RWPE1 (cell line): ENCODE measurements around the gene GRM5.

Experiments
- CTCF ChIA-PET: fragments of 350-600 bp; sonication (Branson Sonifier 250); formaldehyde crosslinking; extraction: SDS; loops from one replicate; lab custom pipeline; 2021; lab: Yijun Ruan, JAX
- POLR2A ChIA-PET: fragments of 400-600 bp; formaldehyde crosslinking; extraction: SDS; loops from one replicate; lab custom pipeline; 2020; ENCODE audit warnings: antibody characterized with exemption; ENCODE audit not compliant: low non-redundant PET; lab: Yijun Ruan, JAX
- DNase-seq: peaks from one replicate; pipeline ENCODE4 v3.0.0; 2012; ENCODE audit warnings: low spot score
- H3K27ac ChIP-seq: fragments of 450-650 bp; 2 replicates; pipeline ENCODE4 v1.5.1; 2017
- CTCF ChIP-seq: fragments of 450-650 bp; conservative IDR thresholded peaks from 2 replicates; pipeline ENCODE4 v1.5.1; 2017; ENCODE audit warnings: low read depth, mild to moderate bottlenecking

The GRM5 gene

GRCh38 chr11:88597387-88597786 lies 468.4 kb downstream of the GRM5 start:
- CTCF ChIA-PET, result no interaction called here
- no peak for TF ChIP-seq CTCF
- no peak overlapping the region for H3K27ac ChIP-seq
- POLR2A ChIA-PET, result no interaction called here
- no peak for DNase-seq

- no peak overlapping the region for H3K27ac ChIP-seq
- ChIA-PET POLR2A (no interaction called here), CTCF (no interaction called here)
- no peak for TF ChIP-seq CTCF
- DNase-seq, result peak; percentile 7
Observed at GRCh38 chr11:88596786-88597185, 469.0 kb downstream of the GRM5 start.

- DNase-seq, result no peak
- POLR2A ChIA-PET, result no interaction called here
- CTCF ChIA-PET, result no interaction called here
- no peak overlapping the region for H3K27ac ChIP-seq
- TF ChIP-seq CTCF, result no peak
Observed at GRCh38 chr11:88594274-88594950, 471.4 kb downstream of the GRM5 start.

- TF ChIP-seq CTCF, result no peak
- no peak overlapping the region for H3K27ac ChIP-seq
- CTCF ChIA-PET, result interaction anchor here (0.6 to 0.7 kb wide), 2 partner anchors 9 to 847 kb away, joined by 3 to 4 read pairs; no protein-coding TSS in a partner anchor
- POLR2A ChIA-PET, result no interaction called here
- DNase-seq, result no peak
Observed at GRCh38 chr11:88590361-88590760, 475.4 kb downstream of the GRM5 start.

- DNase-seq, result no peak
- POLR2A ChIA-PET, result no interaction called here
- CTCF ChIA-PET, result no interaction called here
- no peak overlapping the region for H3K27ac ChIP-seq
- no peak for TF ChIP-seq CTCF
Observed at GRCh38 chr11:88583251-88583650, 482.5 kb downstream of the GRM5 start.

- ChIA-PET CTCF (no interaction called here), POLR2A (no interaction called here)
- no peak for DNase-seq
- H3K27ac ChIP-seq, result no peak overlapping the region
- no peak for TF ChIP-seq CTCF
Observed at GRCh38 chr11:88579466-88579865, 486.3 kb downstream of the GRM5 start.
